GM04504 (cell line): ENCODE measurements around the gene STRBP.

ENCODE experiments used
- DNase-seq: peaks from one replicate; pipeline ENCODE4 v3.0.0-alpha.2; 2012; ENCODE audit warnings: low read depth

Gene STRBP

DNA sequence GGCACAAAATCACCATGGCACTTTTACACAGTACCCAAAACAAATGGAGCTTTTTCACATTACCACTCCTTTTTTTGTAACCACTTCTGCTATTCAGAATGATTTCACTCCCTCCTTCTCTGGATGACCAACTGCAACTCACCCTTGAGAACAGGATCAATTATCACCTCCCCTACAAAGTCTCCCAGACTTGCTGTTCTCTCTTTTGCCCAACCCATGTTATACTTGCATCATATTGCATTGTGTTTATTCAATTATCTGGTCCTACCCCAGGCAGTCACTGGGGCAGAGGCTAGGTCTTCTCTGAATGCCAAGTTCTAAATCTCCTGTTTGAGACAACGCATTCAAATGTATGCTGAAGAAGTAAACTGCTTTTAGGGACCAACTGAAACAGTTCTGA, 139.0 kb downstream of the STRBP start:
- DNase-seq, result no peak

DNA sequence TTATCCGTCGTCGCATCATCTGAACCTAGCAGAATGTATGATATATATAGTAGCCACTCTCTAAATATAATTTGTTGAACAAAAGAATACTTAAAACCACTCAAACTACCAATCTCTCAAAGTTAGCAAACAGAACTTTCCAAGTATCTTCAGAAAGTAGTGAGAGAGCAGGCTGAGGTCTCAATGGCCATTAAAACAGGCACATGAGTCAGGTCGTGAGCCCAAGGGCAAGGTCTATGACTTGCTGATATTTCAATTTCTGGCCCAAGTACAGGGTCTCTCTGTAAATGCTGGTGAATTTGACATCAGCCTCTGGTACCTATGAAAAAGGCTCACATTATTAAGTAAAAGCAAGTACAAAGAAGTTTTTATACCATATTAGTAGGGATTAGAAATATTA, 139.8 kb downstream of the STRBP start:
- no peak for DNase-seq

DNA sequence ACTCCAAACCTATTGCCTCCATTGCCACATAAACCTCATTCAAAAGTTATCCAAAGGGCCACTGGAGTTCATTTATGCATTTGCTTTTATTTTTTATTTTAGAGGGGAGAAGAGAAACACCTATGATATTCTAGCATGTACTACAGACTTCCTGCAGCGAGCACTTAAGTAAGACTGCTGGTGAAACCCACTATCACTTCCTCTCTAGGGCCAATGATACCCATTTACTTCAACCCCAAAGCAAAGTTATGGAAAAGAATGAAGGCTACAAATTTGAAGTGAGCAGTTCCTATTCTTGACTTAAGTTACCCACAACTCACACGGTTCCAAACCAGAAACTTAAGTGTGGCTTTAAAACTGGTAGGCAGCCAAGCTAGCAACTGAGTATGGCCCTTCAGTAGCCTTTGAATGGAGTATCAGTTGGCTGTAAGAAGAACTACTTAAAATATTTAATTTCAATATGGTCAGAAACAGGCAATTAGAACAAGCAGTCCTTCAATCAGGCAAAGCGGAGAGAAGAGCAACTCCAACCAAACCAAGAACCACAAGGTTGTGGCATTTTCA, 140.8 kb downstream of the STRBP start:
- no peak for DNase-seq

DNA sequence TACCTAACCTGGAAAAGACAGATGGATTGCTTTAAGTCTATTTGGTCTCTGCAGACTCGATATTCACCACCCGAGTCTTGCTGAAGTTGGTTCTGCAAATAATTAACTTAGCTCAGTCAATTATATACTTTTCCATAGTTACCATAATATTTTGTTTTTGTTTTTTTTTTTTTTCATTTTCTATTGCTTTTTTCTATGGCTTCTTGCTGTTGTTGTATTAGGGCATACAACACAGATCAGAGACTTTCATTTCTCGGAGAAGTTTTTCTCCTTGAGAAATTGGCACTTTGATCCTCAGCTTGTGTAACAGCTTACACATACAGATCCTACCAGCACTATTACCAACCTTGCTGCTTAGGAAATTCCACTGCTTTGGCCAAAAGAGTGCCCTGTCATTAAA, 146.9 kb downstream of the STRBP start:
- DNase-seq, result no peak

DNA sequence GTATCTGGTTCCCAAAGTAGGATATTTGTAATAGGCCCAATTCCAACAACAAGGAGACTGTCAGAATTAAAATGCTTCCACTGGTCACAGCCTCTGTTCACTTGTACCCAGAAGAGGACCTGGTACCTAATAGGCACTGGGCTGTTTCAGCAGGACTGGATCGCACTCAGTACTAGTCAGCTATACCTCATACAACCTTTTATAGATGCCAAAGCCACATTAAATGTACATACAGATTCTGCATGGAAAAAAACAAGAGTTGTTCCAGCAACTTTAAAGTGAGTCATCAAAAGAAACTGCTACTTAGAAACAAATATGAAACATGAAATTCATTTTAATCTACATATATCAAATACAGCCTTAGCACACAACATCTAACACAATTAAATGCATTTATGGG, 147.4 kb downstream of the STRBP start:
- no peak for DNase-seq

DNA sequence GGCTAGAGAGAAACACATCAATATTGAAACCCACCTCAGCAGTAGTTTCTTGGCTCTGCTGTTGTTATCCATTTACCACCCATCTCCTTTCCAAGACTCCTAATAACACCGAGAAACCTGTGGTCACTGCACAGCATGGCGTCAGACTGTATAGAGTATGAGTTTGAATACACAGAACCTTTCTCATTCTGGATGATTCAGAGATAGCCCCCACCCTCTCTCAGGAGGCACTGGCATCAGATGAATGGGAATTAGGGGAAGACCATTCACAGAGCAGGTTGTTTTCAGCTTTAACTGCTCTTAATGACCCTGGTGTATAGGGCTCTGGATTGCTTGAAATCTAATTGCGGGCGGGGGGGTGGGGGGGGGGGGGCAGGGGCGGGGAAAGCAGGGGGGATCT, 148.3 kb downstream of the STRBP start:
- no peak for DNase-seq

DNA sequence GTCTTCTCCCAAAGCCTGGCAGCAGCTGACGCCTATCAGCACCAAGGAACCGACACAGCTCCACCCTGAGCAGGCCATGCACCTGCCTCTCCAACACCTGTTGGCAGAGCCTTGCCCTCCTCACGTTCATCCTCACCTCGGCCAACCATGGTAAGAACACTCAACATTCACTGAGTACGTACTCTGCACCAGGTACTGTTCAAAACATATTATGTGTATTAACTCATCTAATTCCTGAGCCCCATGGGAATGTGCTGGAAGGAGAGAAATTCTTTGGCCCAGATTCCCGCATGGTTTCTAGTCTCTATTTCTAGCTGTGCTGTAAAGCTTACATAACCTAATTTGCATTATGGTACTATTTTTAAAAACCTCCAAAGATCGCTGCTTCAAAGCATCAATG, 148.8 kb downstream of the STRBP start:
- DNase-seq, result no peak

DNA sequence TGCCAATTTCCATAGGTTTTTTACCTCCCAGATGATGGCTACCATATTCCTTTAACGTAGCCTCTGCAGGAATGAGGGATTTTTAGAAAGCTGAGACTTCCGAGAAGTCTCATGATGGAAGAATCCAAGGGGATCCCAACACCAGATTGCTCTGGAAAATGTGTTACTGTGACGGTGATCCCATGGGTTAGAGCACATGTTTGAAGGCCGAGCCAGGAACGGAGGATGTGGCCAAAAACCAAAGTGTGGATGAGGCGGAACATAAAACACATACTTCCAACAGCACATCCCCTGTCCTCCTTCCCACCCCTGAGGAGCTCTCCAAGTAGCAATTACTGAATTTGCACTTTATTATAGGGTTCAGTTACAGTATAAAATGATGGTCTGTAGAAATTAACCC, 152.3 kb downstream of the STRBP start:
- DNase-seq, result no peak

DNA sequence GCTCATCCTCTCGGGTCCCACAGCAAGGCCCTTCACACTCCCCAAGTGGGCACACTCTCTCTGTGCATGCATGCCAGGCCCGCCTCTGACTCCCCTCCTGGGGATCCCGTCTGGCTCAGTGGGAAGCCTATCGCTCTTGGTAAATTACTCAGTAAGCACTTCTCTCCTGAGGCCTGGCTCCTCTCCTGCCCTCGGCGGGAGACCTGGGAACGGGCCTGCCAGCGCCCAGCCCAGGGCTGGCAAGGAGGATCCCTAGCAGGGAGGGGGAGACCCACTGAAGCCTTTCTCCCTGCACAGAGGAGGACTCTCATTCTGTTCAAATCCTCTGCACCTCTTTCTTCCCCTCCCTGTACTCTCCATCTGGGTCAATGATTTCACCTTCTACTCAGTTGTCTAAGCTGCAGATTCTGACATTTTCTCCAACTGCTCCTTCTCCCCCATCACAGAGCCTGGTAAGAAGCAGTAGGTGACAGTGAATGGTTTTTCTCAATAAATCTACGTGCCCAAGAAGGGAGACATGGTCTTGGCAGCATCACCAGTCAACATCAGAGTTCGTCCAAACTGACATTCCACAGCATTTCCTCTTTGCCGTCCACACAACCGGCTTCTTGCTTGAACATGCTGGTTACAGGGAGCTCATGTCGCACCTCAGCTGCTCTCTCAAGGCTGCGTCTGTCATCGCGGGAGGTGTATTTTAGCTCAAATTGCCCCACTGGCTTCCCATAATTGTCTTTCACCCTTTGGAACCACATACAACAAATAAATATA, 153.1 kb downstream of the STRBP start:
- DNase-seq, result no peak

DNA sequence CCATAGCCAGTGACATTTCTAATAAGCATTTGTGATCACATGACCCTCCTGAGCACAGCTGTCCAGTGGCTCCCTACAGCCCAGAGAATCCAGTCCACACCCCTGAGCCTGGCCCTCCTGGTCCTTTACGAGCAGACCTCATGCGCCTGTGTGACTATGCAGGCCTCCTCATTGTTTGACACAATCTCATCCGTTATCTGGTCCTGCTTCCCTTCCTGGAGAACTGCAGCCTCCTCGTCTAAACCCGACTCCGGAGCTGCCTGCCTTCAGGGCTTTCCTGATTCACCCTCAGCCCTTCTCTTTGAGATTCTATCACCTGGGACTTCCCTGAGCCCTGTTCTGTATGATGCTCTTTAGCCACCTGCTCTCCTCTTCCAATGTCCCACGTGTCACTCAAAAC, 155.2 kb downstream of the STRBP start:
- DNase-seq, result no peak

DNA sequence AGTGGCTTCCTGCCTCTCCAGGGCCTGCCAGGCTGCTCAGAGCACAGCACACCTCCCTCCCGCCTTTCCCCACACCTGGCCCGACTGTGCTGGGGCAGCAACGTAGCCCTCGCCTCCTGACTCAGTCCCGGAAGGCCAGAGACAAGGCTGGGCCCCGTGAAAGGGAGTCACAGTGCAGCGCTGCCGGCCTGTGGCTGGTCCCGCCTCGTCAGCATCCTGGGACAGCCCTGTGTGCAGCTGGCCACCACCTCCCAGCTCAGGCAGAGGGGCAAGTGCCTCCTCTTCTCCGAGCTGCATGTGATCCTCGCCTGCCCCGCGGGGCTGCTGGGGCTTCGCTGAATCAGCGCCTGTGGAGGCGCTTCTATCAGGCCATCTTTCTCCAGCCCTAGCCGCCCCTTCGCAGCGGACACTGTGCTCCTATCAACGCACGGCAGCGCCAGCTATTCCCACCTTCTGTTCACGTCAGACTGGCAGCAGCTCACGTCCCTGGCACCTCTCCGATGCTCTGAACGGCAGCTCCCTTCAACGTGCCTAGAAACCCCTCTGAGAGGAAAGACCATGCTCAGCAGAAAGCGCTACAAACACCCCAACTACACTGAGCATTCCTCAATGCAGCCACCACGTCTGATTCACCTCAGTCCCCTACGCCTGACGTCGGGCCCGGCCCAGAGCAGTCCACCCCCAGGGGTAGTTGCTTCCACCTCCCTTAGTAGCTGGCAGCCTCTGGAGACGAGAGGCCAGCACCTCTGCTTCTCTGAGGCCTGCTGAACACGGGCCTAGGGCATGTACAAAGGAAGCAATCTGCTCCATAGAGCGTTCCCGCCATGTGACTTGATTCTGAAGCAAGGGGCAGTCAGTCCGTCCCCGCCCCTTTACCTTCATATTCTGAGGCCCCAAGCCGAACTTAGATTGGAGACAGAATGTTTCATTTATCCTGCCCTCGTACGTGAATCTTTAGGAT, 156.1 kb downstream of the STRBP start:
- DNase-seq, result no peak

DNA sequence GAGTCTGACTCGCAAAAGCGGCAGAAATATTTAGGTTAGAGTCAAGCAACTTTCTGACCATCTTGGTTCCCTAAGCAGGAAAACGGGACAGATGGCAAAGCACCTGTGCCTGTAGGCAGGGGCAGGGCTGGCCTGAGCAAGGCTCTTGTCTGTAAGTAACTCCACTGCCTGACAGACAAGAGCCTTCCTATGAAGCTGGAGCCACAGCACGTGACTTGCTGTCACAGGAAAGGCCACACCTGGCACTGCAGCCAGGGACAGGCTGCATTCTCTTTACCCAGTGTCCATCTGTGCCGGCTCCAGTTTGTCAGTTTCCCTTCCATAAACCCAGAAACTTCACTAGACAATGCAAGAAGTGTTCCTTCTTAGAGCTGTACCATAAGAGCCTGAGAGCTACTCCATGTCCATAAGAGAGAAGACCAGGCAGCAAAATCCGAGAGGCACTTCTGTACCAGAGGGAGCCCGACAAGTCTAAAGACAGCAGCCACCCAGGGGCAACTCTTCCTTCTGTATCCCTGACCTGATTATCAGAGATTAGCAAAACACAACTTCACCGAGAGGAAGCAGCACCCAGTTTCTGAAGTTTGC, 156.9 kb downstream of the STRBP start:
- DNase-seq, result no peak

DNA sequence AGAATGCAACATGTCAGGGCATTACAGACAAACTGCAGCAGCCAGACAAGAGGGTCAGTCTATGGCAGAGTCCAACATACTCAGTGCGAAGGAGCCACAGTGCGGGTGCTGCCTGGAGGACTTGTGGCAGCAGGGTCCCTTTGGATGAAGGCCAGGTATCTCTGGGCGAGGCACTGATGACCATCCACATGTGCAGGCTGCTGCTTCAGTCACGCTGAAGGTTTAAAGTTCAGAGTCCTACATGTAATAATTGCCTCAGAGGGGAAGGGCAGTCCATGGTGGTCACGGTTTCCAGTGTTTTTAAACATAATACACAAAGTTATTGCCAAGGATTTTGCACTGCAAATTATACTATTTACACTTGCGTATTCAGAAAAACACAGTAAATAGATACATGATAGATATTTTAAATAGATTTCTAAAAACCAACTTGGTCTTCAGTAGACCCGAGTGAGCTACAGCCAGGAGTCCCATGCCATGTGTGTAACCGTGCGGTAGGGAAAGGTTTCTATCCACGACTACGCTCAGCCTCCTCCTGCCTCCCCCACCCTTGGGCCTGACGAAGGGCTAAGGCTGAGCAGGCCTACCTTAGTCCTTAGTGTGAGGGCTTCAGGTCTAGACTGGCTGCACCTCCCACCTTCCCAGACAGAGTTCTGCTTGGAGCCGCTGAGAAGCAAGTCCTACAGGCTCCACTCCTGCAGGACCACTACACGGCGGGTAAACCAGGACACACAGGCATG, 158.7 kb downstream of the STRBP start:
- no peak for DNase-seq

DNA sequence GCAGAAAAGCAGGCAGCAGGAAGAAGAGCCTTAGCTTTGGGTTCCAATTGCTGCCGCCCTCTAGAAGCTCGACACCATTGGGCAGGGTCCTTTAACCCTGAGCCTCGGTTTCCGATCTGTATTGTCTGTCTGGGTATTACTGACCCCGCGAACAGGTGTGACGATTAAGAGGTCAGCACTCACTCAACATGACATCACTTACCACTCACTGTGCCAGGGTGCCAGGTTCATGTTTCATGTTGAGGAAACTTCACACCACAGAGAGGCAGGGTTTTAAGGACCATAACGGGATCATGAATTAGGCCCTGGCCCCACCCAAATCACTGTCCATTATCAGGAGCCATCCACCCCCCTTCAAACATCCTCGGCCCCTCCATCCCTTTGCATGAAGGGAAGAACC, 159.4 kb downstream of the STRBP start:
- no peak for DNase-seq

DNA sequence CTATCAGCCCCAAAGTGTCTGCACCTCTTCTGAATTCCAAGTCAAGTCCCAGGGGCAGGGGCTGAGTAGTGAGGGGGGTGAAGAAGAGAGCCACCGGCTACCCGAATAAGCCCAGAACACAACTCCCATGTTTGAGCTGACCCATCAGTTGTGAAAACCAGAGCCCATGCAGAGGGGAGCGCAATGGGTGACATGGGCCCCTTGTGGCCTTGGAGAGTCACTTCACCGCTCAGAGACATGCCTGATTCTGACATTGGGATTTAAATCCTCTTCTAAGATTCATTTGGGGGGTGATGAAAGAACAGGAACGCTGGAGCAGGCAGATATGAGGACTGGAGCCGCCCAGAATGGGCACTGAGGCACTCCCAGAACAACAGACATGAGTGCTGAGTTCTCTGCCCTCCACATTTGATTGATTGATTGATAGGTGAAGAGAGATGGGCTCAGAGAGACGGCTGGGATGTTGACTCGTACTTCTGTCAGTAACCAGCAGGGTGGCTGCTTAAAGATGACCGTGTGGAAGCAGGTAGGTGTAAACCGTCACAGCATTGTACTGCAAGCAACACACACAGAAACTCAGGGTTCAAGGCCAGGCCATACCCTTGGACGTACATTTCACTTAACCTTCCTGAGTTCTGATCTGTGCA, 160.6 kb downstream of the STRBP start:
- no peak for DNase-seq

DNA sequence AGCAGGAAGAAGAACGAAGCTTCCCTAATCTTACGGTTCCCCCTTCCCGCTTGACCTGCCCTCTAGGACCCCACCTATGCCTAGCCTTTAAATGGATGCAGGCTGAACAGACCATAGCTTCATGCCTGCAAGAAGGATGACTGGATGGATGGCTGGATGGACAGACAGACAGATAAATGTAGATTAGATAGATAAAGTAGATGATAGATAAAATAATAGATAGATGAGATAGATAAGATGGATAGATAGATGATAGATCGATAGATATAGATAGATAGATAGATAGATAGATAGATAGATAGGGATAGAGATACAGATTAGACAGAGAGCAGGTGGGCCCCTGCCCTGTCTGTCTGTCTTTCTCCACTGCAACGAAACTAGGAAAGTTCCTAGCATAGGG, 162.9 kb downstream of the STRBP start:
- DNase-seq, result no peak

DNA sequence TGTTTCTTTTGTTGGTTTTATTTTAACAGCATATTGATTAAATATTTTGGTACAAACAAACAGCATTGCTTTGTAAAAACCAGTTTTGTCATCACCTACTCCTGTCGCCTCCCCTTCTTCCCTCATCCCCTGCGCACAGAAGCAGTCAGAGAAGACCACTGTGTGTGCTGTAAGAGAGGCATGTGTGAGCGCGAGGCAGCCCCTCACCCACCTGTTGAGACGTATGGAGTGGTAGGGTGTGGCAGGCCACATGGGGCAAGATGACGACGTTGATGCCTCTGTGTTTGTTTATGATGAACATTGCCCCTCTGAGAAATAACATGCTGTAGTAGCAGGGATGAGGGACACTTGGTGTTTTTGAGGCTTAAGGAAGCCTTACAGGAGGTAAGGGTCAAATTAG, 163.6 kb downstream of the STRBP start:
- no peak for DNase-seq

DNA sequence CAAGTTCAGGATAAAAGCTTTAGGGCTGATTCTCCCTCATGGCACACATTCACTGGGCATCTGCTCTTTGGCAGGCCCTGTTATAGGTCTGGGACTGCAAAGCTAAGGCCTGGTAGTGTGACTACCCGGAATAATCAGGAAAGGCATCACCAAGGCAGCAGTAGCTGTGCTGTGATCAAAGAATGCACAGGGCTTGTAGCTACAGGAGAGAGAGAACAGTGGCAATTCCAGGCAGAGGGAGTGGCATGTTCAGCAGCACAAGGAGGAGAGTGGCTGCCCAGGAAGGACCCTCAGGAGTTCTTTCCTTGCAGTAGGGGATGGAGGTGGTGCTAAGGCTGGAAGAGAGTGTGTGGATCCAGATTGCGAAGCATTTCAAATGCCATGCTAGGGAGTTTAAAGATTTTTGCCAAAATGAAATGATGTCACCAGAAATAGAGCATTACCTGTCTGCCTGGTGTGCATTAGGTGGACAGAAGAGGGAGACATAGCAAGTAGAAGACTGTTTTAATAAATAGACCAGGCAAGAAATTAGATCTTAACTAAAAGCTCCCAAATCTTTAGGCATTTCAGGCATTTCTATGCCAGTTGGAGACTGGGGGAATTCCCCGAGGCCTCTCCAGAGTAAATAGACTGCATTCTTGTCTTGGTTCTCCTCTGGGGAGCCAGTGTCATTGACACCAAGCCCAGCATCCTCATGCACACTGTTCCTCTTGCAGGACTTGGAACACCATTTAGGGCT, 165.8 kb downstream of the STRBP start:
- no peak for DNase-seq

DNA sequence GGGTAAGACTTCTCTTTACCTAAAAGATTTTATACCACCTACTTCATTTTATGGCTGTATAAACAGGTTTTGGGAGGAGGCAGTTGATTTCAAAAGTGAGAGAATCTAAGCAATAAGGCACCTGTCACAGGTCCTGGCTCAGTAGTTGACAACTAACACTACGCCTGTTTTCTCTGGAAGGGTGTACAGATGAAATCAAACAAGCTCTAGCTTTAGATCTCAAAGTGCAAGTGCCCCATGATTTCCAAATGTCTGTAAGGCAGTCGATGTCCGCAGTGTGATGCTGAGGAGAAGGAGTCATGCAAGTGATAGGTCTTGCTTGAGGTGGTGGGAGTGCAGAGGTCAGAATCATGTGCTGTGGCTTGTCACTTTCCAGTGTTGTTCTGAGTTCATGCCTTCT, 168.8 kb downstream of the STRBP start:
- DNase-seq, result no peak

DNA sequence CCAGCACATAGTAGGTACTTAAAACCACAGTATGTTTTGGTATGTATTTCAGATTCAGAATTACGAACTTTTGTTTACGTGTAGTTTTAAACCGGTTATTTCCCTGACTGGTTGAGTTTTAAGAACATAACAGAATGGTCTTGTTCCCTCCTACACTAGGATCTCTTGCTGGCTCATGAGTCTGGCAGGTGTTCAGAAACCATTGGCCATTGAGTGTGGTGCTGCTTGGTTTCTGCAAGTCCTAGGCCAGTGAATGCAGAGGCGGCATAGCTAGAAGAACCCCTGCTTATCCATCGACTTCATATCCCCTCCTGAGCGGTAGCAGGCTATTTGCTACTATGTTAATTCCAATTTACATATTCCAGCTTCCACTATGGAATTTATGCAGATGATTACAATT, 169.3 kb downstream of the STRBP start:
- DNase-seq, result no peak

DNA sequence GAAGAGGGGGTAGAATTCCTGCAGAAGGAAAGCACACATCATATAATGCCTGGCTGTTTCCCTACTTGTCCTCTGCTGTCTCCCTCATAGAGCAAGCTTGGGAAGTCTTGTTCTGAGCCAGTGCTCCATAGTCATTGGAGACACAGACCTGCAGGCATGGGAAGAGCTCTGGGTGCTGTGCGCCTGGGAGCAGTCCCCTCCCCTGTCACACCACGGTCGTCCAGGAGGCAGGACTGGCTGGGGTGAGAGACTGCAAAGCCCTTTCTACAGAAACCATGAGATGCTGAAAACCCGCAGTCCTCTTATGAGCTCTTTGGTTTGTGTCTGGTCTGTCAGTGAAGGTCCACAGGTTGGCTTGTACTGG, 170.3 kb downstream of the STRBP start:
- no peak for DNase-seq
